ENCODE data around the gene ASXL1. TPM values are rescaled to one million over a fixed set of nuclear protein-coding genes. Genes with fewer than 3 reads are reported as not detected.

ASXL1 gene
- polyA plus RNA-seq, 1 experiment, result 28.9 TPM

- no peaks in the 10 kb centered on the region; the same call in 1 of the 2 replicates for H3K9me3 ChIP-seq (ENCODE audit: control insufficient read depth, insufficient read depth, low read length)
- no peak overlapping the region for H3K27ac ChIP-seq (ENCODE audit: low read depth, low read length)
- ChIA-PET CTCF (interaction anchor here (0.9 kb wide), 1 partner anchor 192 kb away, joined by 3 read pairs; no protein-coding TSS in a partner anchor), POLR2A (interaction anchor here (2.0 kb wide), 1 partner anchor 14 kb away, joined by 5 read pairs; no protein-coding TSS in a partner anchor)
- DNase-seq (ENCODE audit: low read depth, low spot score), result no peak
- no peaks in the 10 kb centered on the region for H3K27me3 ChIP-seq (ENCODE audit: control insufficient read depth, insufficient read depth, low read length)
- no peak overlapping the region for H3K4me3 ChIP-seq (ENCODE audit: low read depth, low read length)
- no peak for TF ChIP-seq CTCF (IDR thresholded peaks at IDR 0.05; ENCODE audit: low read depth, low read length)
These were observed 102.7 kb downstream of the ASXL1 start for GRCh38 chr20:32460683-32461320.

GRCh38 chr20:32461836-32462600 lies 103.9 kb downstream of the ASXL1 start:
- Histone ChIP-seq H3K4me3 (ENCODE audit: low read depth, low read length) (no peak overlapping the region), H3K9me3 (ENCODE audit: control insufficient read depth, insufficient read depth, low read length) (no peaks in the 10 kb centered on the region; the same call in 1 of the 2 replicates), H3K27me3 (ENCODE audit: control insufficient read depth, insufficient read depth, low read length) (no peaks in the 10 kb centered on the region), H3K27ac (ENCODE audit: low read depth, low read length) (no peak overlapping the region)
- no peak for TF ChIP-seq CTCF (IDR thresholded peaks at IDR 0.05; ENCODE audit: low read depth, low read length)
- CTCF ChIA-PET, result no interaction called here
- POLR2A ChIA-PET, result interaction anchor here (2.0 kb wide), 1 partner anchor 13 kb away, joined by 5 read pairs; no protein-coding TSS in a partner anchor
- no peak for DNase-seq (ENCODE audit: low read depth, low spot score)

GRCh38 chr20:32462900-32463641 lies 104.9 kb downstream of the ASXL1 start:
- no peaks in the 10 kb centered on the region; the same call in 1 of the 2 replicates for H3K9me3 ChIP-seq (ENCODE audit: control insufficient read depth, insufficient read depth, low read length)
- H3K27ac ChIP-seq (ENCODE audit: low read depth, low read length), result no peak overlapping the region
- no peak overlapping the region for H3K4me3 ChIP-seq (ENCODE audit: low read depth, low read length)
- DNase-seq (ENCODE audit: low read depth, low spot score), result no peak
- no peaks in the 10 kb centered on the region for H3K27me3 ChIP-seq (ENCODE audit: control insufficient read depth, insufficient read depth, low read length)
- ChIA-PET POLR2A (interaction anchor here (0.5 to 1.4 kb wide), 2 partner anchors 13 to 38 kb away, joined by 4 read pairs; no protein-coding TSS in a partner anchor), CTCF (no interaction called here)
- TF ChIP-seq CTCF (IDR thresholded peaks at IDR 0.05; ENCODE audit: low read depth, low read length), result no peak

- TF ChIP-seq CTCF (IDR thresholded peaks at IDR 0.05; ENCODE audit: low read depth, low read length), result no peak
- no peak for DNase-seq (ENCODE audit: low read depth, low spot score)
- H3K9me3 ChIP-seq (ENCODE audit: control insufficient read depth, insufficient read depth, low read length), result no peaks in the 10 kb centered on the region; the same call in 1 of the 2 replicates
- no peak overlapping the region for H3K27ac ChIP-seq (ENCODE audit: low read depth, low read length)
- no peak overlapping the region for H3K4me3 ChIP-seq (ENCODE audit: low read depth, low read length)
- ChIA-PET CTCF (no interaction called here), POLR2A (interaction anchor here (0.5 to 1.4 kb wide), 3 partner anchors 12 to 37 kb away, joined by 3 to 4 read pairs (median 4); no protein-coding TSS in a partner anchor)
- no peaks in the 10 kb centered on the region for H3K27me3 ChIP-seq (ENCODE audit: control insufficient read depth, insufficient read depth, low read length)
These were observed 105.7 kb downstream of the ASXL1 start for GRCh38 chr20:32463642-32464400.
